Measurements from ENCODE around the gene CCDC187.

DNA sequence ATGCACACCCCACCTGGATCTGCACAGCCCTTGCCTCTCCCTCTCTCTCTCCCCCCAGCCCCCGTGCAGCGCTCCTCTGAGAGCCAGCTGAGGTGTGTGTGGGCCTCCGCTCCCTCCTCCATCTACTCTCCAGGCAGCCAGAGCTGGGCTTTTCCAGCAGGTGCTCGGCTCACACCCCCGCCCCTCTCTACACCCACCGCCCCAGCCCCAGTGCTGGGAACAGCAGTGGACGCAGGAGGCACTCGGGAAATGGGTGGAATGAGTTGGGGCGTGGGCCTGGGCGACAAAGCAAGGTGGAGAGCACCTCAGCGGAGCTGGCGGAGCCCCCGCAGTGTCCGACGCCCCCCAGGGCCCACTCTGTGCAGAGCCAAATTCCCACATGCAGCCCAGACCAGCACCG lies 85.6 kb downstream of the CCDC187 start:
- TF ChIP-seq BHLHE40 (IDR thresholded peaks at IDR 0.05; ENCODE audit: low read depth, low read length), result no peak
- TF ChIP-seq, protein P1, sequence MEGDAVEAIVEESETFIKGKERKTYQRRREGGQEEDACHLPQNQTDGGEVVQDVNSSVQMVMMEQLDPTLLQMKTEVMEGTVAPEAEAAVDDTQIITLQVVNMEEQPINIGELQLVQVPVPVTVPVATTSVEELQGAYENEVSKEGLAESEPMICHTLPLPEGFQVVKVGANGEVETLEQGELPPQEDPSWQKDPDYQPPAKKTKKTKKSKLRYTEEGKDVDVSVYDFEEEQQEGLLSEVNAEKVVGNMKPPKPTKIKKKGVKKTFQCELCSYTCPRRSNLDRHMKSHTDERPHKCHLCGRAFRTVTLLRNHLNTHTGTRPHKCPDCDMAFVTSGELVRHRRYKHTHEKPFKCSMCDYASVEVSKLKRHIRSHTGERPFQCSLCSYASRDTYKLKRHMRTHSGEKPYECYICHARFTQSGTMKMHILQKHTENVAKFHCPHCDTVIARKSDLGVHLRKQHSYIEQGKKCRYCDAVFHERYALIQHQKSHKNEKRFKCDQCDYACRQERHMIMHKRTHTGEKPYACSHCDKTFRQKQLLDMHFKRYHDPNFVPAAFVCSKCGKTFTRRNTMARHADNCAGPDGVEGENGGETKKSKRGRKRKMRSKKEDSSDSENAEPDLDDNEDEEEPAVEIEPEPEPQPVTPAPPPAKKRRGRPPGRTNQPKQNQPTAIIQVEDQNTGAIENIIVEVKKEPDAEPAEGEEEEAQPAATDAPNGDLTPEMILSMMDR (conservative IDR thresholded peaks at IDR 0.05; ENCODE audit: low read depth, low read length), result no peak
- TF ChIP-seq SMC3 (IDR thresholded peaks at IDR 0.05; ENCODE audit: low read depth, low read length), result no peak
- no peak for TF ChIP-seq MAFK (IDR thresholded peaks at IDR 0.05; ENCODE audit: low read depth, low read length)
- TF ChIP-seq CEBPB (IDR thresholded peaks at IDR 0.05; ENCODE audit: low read depth, low read length), result no peak
- TF ChIP-seq POLR2A (IDR thresholded peaks at IDR 0.05; ENCODE audit: low read depth, low read length), result no peak
- no peak for TF ChIP-seq RFX5 (IDR thresholded peaks at IDR 0.05; ENCODE audit: low read depth, low read length)
- no peak for TF ChIP-seq MXI1 (IDR thresholded peaks at IDR 0.05; ENCODE audit: borderline replicate concordance, low read depth, low read length)
- no peak for TF ChIP-seq CHD1 (IDR thresholded peaks at IDR 0.05; ENCODE audit: low read depth, low read length)
- TF ChIP-seq MAZ (IDR thresholded peaks at IDR 0.05; ENCODE audit: borderline replicate concordance, low read depth, low read length), result no peak
